Amniotic stem cell (primary cell): ENCODE data around the gene COPE.
"Not testable (repeated sequence)": the region's sequence is repeated elsewhere in the genome, so short reads cannot be mapped to it uniquely, and the experiment has no call there.

Experiments used
- DNase-seq: peaks from one replicate; lab custom pipeline; 2025; lab: John Stamatoyannopoulos, UW

Gene COPE

GRCh38 chr19:18919086-18919899 is at the start of gene COPE, which contains the start of gene DDX49:
TSS of gene COPE (minus strand) at chr19:18919387. CDS start at chr19:18919348, 39 bp downstream.
TSS of gene DDX49 (plus strand) at chr19:18919715. CDS start at chr19:18919742, 27 bp downstream.
- peak; percentile 98 for DNase-seq

GRCh38 chr19:18967358-18968146 is 48.4 kb upstream of the COPE start:
- no peak for DNase-seq

- DNase-seq: no peak
Measured at GRCh38 chr19:18966307-18966706, 47.1 kb upstream of the COPE start.

GRCh38 chr19:18964121-18964520 is 44.9 kb upstream of the COPE start:
- DNase-seq: no peak

- DNase-seq: no peak
Measured at GRCh38 chr19:18961767-18962620, 42.8 kb upstream of the COPE start.

GRCh38 chr19:18960370-18960769 is 41.2 kb upstream of the COPE start:
- DNase-seq: no peak

GRCh38 chr19:18955042-18955441 is 35.9 kb upstream of the COPE start:
- no peak for DNase-seq

GRCh38 chr19:18954094-18954493 is 34.9 kb upstream of the COPE start:
- no peak for DNase-seq

- not testable (repeated sequence) for DNase-seq
Measured at GRCh38 chr19:18952364-18953003, 33.3 kb upstream of the COPE start.

- DNase-seq: no peak
Measured at GRCh38 chr19:18951721-18952281, 32.6 kb upstream of the COPE start.

- DNase-seq: no peak
Measured at GRCh38 chr19:18949858-18950257, 30.7 kb upstream of the COPE start.

GRCh38 chr19:18948976-18949356 is 29.8 kb upstream of the COPE start:
- no peak for DNase-seq

GRCh38 chr19:18948075-18948975 is 29.1 kb upstream of the COPE start:
- no peak for DNase-seq

GRCh38 chr19:18946918-18947317 is 27.7 kb upstream of the COPE start:
- DNase-seq: no peak

GRCh38 chr19:18946335-18946734 is 27.1 kb upstream of the COPE start:
- DNase-seq: no peak

GRCh38 chr19:18945297-18945696 is 26.1 kb upstream of the COPE start:
- no peak for DNase-seq

GRCh38 chr19:18943465-18943864 is 24.3 kb upstream of the COPE start:
- DNase-seq: no peak

GRCh38 chr19:18942692-18943091 is 23.5 kb upstream of the COPE start:
- DNase-seq: no peak

GRCh38 chr19:18941628-18942354 is 22.6 kb upstream of the COPE start:
- no peak for DNase-seq
